Lower leg skin (tissue), 3 donors: ENCODE results near the gene OLFML1.

ENCODE experiments used
- POLR2A ChIP-seq, 2 donors: fragments of 450-650 bp; IDR thresholded peaks; one replicate each; pipeline ENCODE4 v1.6.1; 2016 to 2017; ENCODE audit warnings: antibody characterized with exemption in 2 of 2, mild to moderate bottlenecking in 1 of 2, moderate library complexity in 1 of 2
- TF ChIP-seq, protein P1 (sequence below), 3 donors: fragments of 450-650 bp; IDR thresholded peaks; one replicate each; pipeline ENCODE4 v1.5.1; 2016; ENCODE audit warnings: antibody characterized with exemption in 3 of 3, mild to moderate bottlenecking in 3 of 3, moderate library complexity in 2 of 3

DNA sequence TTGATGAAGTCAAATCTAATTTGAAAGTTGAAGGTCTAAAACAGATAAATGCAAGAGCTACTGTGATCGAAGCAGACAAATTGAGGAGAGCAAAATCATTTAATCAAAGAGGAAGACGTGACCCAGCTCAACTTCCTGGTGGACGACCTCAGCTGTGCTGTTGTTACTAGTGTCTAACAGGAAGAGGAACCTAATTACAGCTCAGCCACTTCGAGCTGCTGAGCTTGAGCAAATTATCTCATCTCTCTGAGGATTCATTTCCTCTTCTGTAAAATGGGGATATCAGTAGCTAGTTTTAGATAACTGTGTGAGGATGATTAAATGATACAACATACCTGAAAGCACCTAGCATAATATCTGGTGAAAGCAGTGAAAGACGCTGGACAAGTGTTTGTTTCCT is 48.6 kb upstream of the OLFML1 start:
- TF ChIP-seq, protein P1, sequence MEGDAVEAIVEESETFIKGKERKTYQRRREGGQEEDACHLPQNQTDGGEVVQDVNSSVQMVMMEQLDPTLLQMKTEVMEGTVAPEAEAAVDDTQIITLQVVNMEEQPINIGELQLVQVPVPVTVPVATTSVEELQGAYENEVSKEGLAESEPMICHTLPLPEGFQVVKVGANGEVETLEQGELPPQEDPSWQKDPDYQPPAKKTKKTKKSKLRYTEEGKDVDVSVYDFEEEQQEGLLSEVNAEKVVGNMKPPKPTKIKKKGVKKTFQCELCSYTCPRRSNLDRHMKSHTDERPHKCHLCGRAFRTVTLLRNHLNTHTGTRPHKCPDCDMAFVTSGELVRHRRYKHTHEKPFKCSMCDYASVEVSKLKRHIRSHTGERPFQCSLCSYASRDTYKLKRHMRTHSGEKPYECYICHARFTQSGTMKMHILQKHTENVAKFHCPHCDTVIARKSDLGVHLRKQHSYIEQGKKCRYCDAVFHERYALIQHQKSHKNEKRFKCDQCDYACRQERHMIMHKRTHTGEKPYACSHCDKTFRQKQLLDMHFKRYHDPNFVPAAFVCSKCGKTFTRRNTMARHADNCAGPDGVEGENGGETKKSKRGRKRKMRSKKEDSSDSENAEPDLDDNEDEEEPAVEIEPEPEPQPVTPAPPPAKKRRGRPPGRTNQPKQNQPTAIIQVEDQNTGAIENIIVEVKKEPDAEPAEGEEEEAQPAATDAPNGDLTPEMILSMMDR (IDR thresholded peaks at IDR 0.05), result no peak
- TF ChIP-seq POLR2A (IDR thresholded peaks at IDR 0.05), result no peak
